Liver (tissue), 3 donors: ENCODE measurements around the gene HCN2.

ENCODE experiments used
- GABPA ChIP-seq, 2 donors: IDR thresholded peaks in 1 of 2; conservative IDR thresholded peaks in 1 of 2; 2 replicates each; pipeline ENCODE4 v1.6.1; 2016; ENCODE audit warnings: antibody characterized with exemption in 2 of 2, mild to moderate bottlenecking in 1 of 2, moderate library complexity in 1 of 2
- TF ChIP-seq, protein P1 (sequence below): fragments of 150-350 bp; IDR thresholded peaks from 2 replicates; pipeline ENCODE4 v1.5.1; 2017; ENCODE audit warnings: improper control_type of control experiment, low read depth, low read length; ENCODE audit not compliant: missing input control
- donor health status: healthy.
- donor health status: healthy.

DNA sequence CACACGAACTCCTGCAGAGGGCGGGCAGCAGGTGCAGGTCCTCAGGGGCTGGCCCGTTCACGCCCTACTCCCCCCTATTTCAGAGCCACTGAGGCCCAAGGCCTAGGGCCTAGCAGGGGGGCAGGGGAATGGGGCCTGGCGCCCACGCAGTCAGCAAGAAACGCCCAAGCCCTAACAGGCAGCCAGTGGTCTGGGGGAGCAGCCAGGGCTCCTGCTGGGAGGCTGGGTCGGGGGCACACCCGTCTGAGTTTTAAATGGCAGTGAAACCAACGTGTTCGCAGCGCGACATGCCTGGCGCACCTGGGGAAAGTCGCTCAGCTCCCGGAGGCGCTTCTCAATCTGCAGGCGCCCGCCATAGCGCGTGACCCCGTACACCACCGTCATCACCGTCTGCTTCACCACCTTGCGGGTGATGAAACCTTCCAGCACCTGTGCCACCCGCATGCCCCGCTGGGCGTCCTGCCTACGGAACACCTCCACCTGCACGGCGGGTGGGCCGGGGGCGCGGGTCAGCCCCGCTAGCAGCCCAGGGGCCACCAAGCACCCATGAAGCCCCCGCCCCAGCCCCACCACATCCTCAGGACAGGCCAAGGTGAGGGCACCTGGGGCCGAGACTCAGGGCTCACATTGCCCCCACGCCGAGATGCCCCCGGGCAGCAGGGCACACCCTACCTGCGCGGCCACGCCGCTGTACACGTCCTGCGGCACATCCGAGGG is 29.8 kb downstream of the HCN2 start:
- TF ChIP-seq GABPA (IDR thresholded peaks at IDR 0.05 in 1 of 2, conservative IDR thresholded peaks at IDR 0.05 in 1 of 2) = no peak
- TF ChIP-seq, protein P1, sequence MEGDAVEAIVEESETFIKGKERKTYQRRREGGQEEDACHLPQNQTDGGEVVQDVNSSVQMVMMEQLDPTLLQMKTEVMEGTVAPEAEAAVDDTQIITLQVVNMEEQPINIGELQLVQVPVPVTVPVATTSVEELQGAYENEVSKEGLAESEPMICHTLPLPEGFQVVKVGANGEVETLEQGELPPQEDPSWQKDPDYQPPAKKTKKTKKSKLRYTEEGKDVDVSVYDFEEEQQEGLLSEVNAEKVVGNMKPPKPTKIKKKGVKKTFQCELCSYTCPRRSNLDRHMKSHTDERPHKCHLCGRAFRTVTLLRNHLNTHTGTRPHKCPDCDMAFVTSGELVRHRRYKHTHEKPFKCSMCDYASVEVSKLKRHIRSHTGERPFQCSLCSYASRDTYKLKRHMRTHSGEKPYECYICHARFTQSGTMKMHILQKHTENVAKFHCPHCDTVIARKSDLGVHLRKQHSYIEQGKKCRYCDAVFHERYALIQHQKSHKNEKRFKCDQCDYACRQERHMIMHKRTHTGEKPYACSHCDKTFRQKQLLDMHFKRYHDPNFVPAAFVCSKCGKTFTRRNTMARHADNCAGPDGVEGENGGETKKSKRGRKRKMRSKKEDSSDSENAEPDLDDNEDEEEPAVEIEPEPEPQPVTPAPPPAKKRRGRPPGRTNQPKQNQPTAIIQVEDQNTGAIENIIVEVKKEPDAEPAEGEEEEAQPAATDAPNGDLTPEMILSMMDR = no peak
